NCI-H187 (cell line): ENCODE data around the gene UBALD2.
"Not testable (repeated sequence)": the region's sequence is repeated elsewhere in the genome, so short reads cannot be mapped to it uniquely, and the experiment has no call there.

Experiments
- DNase-seq, 2 experiments: peaks; one replicate each; lab custom pipeline; 2025; lab: John Stamatoyannopoulos, UW

Gene UBALD2

GRCh38 chr17:76265624-76266243, 586 bp downstream of the UBALD2 start:
- DNase-seq = no peak

- no peak for DNase-seq
Observed at GRCh38 chr17:76266244-76266938, 1.2 kb downstream of the UBALD2 start.

GRCh38 chr17:76267051-76267576, 2.0 kb downstream of the UBALD2 start:
- DNase-seq = no peak

GRCh38 chr17:76267581-76268001, 2.4 kb downstream of the UBALD2 start:
- DNase-seq = not testable (repeated sequence)

- DNase-seq = no peak
Observed at GRCh38 chr17:76268015-76268749, 3.0 kb downstream of the UBALD2 start.

GRCh38 chr17:76268991-76269981, 4.1 kb downstream of the UBALD2 start:
- no peak for DNase-seq

- no peak for DNase-seq
Observed at GRCh38 chr17:76270127-76270592, 5.0 kb downstream of the UBALD2 start.

GRCh38 chr17:76270770-76271668, 5.9 kb downstream of the UBALD2 start:
- no peak for DNase-seq

- no peak for DNase-seq
Observed at GRCh38 chr17:76271669-76272540, 6.8 kb downstream of the UBALD2 start.

GRCh38 chr17:76272541-76273444, 7.6 kb downstream of the UBALD2 start:
- DNase-seq = no peak

GRCh38 chr17:76273445-76274111, 8.4 kb downstream of the UBALD2 start:
- DNase-seq = no peak

- DNase-seq = no peak
Observed at GRCh38 chr17:76274112-76274956, 9.2 kb downstream of the UBALD2 start.

- DNase-seq = no peak
Observed at GRCh38 chr17:76275382-76276068, 10.4 kb downstream of the UBALD2 start.

GRCh38 chr17:76276069-76276431, 10.9 kb downstream of the UBALD2 start:
- DNase-seq = no peak

- no peak for DNase-seq
Observed at GRCh38 chr17:76276461-76277299, 11.5 kb downstream of the UBALD2 start.
